OCI-LY1 (cell line): Measurements from ENCODE around the gene RIPK4.

Experiments used
- H2AFZ ChIP-seq: fragments of 200-600 bp; sonication (generic), shearing (Covaris generic); 2 replicates; pipeline ENCODE4 v1.6.0; 2014; ENCODE audit warnings: antibody characterized with exemption, mild to moderate bottlenecking, low read length
- H3F3A ChIP-seq: fragments of 200-600 bp; sonication (generic), shearing (Covaris generic); 2 replicates; pipeline ENCODE4 v1.6.0; 2014; ENCODE audit warnings: mild to moderate bottlenecking, antibody characterized with exemption, low read length, moderate library complexity; ENCODE audit not compliant: insufficient read depth
- H3K27ac ChIP-seq: fragments of 200-600 bp; sonication (generic); 2 replicates; pipeline ENCODE4 v1.5.1; 2014; ENCODE audit warnings: low read length, mixed run types, mild to moderate bottlenecking, low read depth; ENCODE audit not compliant: poor library complexity, severe bottlenecking
- H3K27me3 ChIP-seq: fragments of 200-600 bp; sonication (generic); 2 replicates; pipeline ENCODE4 v1.6.0; 2014; ENCODE audit warnings: antibody characterized with exemption, mild to moderate bottlenecking, low read length, moderate library complexity; ENCODE audit not compliant: insufficient read depth
- H3K36me3 ChIP-seq: fragments of 200-600 bp; sonication (generic); 2 replicates; pipeline ENCODE4 v1.6.1; 2014; ENCODE audit warnings: mild to moderate bottlenecking, antibody characterized with exemption, low read length, moderate library complexity, mixed read lengths; ENCODE audit not compliant: insufficient read depth
- H3K4me1 ChIP-seq: fragments of 200-600 bp; sonication (generic); 2 replicates; pipeline ENCODE4 v1.5.1; 2014; ENCODE audit warnings: mild to moderate bottlenecking, low read length, moderate library complexity; ENCODE audit not compliant: insufficient read depth, severe bottlenecking
- H3K4me2 ChIP-seq: fragments of 200-600 bp; sonication (generic), shearing (Covaris generic); 2 replicates; pipeline ENCODE4 v1.6.1; 2014; ENCODE audit warnings: low read length
- H3K4me3 ChIP-seq: fragments of 200-600 bp; sonication (generic); 2 replicates; pipeline ENCODE4 v1.5.1; 2014; ENCODE audit warnings: low read length, low read depth, mild to moderate bottlenecking, mixed read lengths; ENCODE audit not compliant: poor library complexity, severe bottlenecking
- H3K79me2 ChIP-seq: fragments of 200-600 bp; shearing (Covaris generic); 2 replicates; pipeline ENCODE4 v1.6.1; 2016; ENCODE audit warnings: mixed run types, low read length, mixed read lengths; ENCODE audit not compliant: insufficient read depth
- H3K9ac ChIP-seq: fragments of 200-600 bp; sonication (generic), shearing (Covaris generic); 2 replicates; pipeline ENCODE4 v1.6.1; 2014; ENCODE audit warnings: mild to moderate bottlenecking, low read length, mixed read lengths
- H3K9me2 ChIP-seq: fragments of 200-600 bp; sonication (generic), shearing (Covaris generic); 2 replicates; pipeline ENCODE4 v1.6.1; 2014; ENCODE audit warnings: low read depth, mild to moderate bottlenecking, low read length, mixed read lengths
- H3K9me3 ChIP-seq: fragments of 200-600 bp; shearing (Covaris generic); 2 replicates; pipeline ENCODE4 v1.6.1; 2014; ENCODE audit warnings: low read length, mixed read lengths
- H4K20me1 ChIP-seq: fragments of 200-600 bp; sonication (generic), shearing (Covaris generic); 2 replicates; pipeline ENCODE4 v1.6.0; 2016; ENCODE audit warnings: mild to moderate bottlenecking, low read length; ENCODE audit not compliant: insufficient read depth
- CTCF ChIP-seq: fragments of 200-600 bp; sonication (generic), shearing (Covaris generic); IDR thresholded peaks from 2 replicates; pipeline ENCODE4 v1.5.1; 2017; ENCODE audit warnings: mild to moderate bottlenecking, antibody characterized with exemption, low read length, moderate library complexity, mixed read lengths
- EZH2 ChIP-seq: fragments of 200-600 bp; sonication (generic), shearing (Covaris generic); IDR thresholded peaks from 2 replicates; pipeline ENCODE4 v1.8.0; 2017; ENCODE audit warnings: borderline replicate concordance, mixed run types, mild to moderate bottlenecking, antibody characterized with exemption, low read length, moderate library complexity, mixed read lengths

The RIPK4 gene

GRCh38 chr21:41766883-41767605, at the start of gene RIPK4:
Gene RIPK4 (minus strand): TSS chr21:41767052. CDS start chr21:41767041, 11 bp downstream.
- no peak within 1 kb of the TSS for H3K9ac ChIP-seq
- TF ChIP-seq EZH2 = no peak
- no peaks in the 10 kb centered on the region for H3K4me1 ChIP-seq
- no peaks in the 10 kb centered on the region for H3K36me3 ChIP-seq
- no peak within 1 kb of the TSS for H3K27ac ChIP-seq
- H3K27me3 ChIP-seq = 0 out of 2 replicates have a peak, but pooled peaks cover 10% of the 10 kb centered on the region
- H4K20me1 ChIP-seq = no peaks in the 10 kb centered on the region
- no peak within 1 kb of the TSS for H3K4me2 ChIP-seq
- no peak within 1 kb of the TSS for H2AFZ ChIP-seq
- no peak within 1 kb of the TSS for H3K4me3 ChIP-seq
- no peaks in the 10 kb centered on the region for H3K9me2 ChIP-seq
- no peaks in the 10 kb centered on the region for H3K79me2 ChIP-seq
- no peaks in the 10 kb centered on the region for H3K9me3 ChIP-seq
- no peaks in the 10 kb centered on the region for H3F3A ChIP-seq

- TF ChIP-seq EZH2 (no peak), CTCF (no peak)
These were observed 49.1 kb upstream of the RIPK4 start for GRCh38 chr21:41815652-41816582.

GRCh38 chr21:41813226-41813625, 46.4 kb upstream of the RIPK4 start:
- H3K9me3 ChIP-seq = no peaks in the 10 kb centered on the region
- H3K4me1 ChIP-seq = peaks cover 10% of the 10 kb centered on the region
- H3K27ac ChIP-seq = no peak overlapping the region
- no peak overlapping the region for H3K4me2 ChIP-seq
- H3K79me2 ChIP-seq = no peaks in the 10 kb centered on the region
- H2AFZ ChIP-seq = no peak overlapping the region
- TF ChIP-seq EZH2 (no peak), CTCF (no peak)
- no peak overlapping the region for H3K4me3 ChIP-seq
- no peaks in the 10 kb centered on the region for H3F3A ChIP-seq
- H3K9me2 ChIP-seq = no peaks in the 10 kb centered on the region
- H3K27me3 ChIP-seq = no peaks in the 10 kb centered on the region
- H3K36me3 ChIP-seq = peaks cover 91% of the 10 kb centered on the region
- H4K20me1 ChIP-seq = no peaks in the 10 kb centered on the region
- H3K9ac ChIP-seq = no peak overlapping the region

More at GRCh38 chr21:41815652-41816582, 49.1 kb upstream of the RIPK4 start:
- no peak overlapping the region for H3K4me2 ChIP-seq
- no peak overlapping the region for H2AFZ ChIP-seq
- peaks cover 91% of the 10 kb centered on the region for H3K36me3 ChIP-seq
- H3K9me3 ChIP-seq = no peaks in the 10 kb centered on the region
- no peak overlapping the region for H3K9ac ChIP-seq
- H3K9me2 ChIP-seq = no peaks in the 10 kb centered on the region
- H4K20me1 ChIP-seq = no peaks in the 10 kb centered on the region
- H3K4me1 ChIP-seq = peaks cover 10% of the 10 kb centered on the region
- no peaks in the 10 kb centered on the region for H3K27me3 ChIP-seq
- no peak overlapping the region for H3K4me3 ChIP-seq
- no peaks in the 10 kb centered on the region for H3K79me2 ChIP-seq
- H3F3A ChIP-seq = no peaks in the 10 kb centered on the region
- no peak overlapping the region for H3K27ac ChIP-seq
